Stomach (tissue), 9 donors: ENCODE data around the gene KCNQ1. TPM values are rescaled to one million over a fixed set of nuclear protein-coding genes. Genes with fewer than 3 reads are reported as not detected.

Source experiments
- DNase-seq, 2 donors: peaks; one replicate each; pipeline versions ENCODE4 v3.0.0 to v3.0.0-alpha.2; 2013 to 2019
- H3K27ac ChIP-seq, 5 donors: fragments of 200-600 bp in 4 of 5; sonication (generic) in 4 of 5; one replicate each; pipeline ENCODE4 v1.5.1; 2013 to 2019; ENCODE audit warnings: mild to moderate bottlenecking in 1 of 5, moderate library complexity in 1 of 5
- H3K27me3 ChIP-seq, 3 donors: fragments of 200-600 bp; sonication (generic); one replicate each; pipeline ENCODE4 v1.5.1; 2017 to 2019; ENCODE audit warnings: mixed run types in 1 of 3
- H3K36me3 ChIP-seq, 4 donors: fragments of 200-600 bp; sonication (generic); 1 replicate in 3 of 4; 2 replicates in 1 of 4; pipeline ENCODE4 v1.5.1; 2016 to 2019
- H3K4me1 ChIP-seq, 4 donors: fragments of 200-600 bp; sonication (generic); one replicate each; pipeline ENCODE4 v1.5.1; 2016 to 2019
- H3K4me3 ChIP-seq, 4 donors: fragments of 200-600 bp; sonication (generic) in 3 of 4; one replicate each; pipeline ENCODE4 v1.5.1; 2016 to 2019; ENCODE audit warnings: mild to moderate bottlenecking in 1 of 4
- H3K9me3 ChIP-seq, 4 donors: fragments of 200-600 bp; sonication (generic); one replicate each; pipeline ENCODE4 v1.5.1; 2016 to 2019
- CTCF ChIP-seq, 7 experiments: fragments of 450-650 bp in 4 of 7; fragments of 200-600 bp in 3 of 7; sonication (generic) in 3 of 7; IDR thresholded peaks; one replicate each; pipeline ENCODE4 v1.5.1; 2016 to 2019; ENCODE audit warnings: antibody characterized with exemption in 7 of 7, control low read depth in 2 of 7, mild to moderate bottlenecking in 1 of 7
- EP300 ChIP-seq: sonication (generic); formaldehyde crosslinking; IDR thresholded peaks from one replicate; pipeline ENCODE4 v1.6.1; 2017; ENCODE audit warnings: antibody characterized with exemption
- POLR2A ChIP-seq, 4 donors: fragments of 450-650 bp; IDR thresholded peaks; one replicate each; pipeline ENCODE4 v1.6.1; 2016; ENCODE audit warnings: antibody characterized with exemption in 4 of 4, control low read depth in 2 of 4, mild to moderate bottlenecking in 1 of 4, moderate library complexity in 1 of 4
- POLR2AphosphoS5 ChIP-seq, 3 donors: sonication (generic); formaldehyde crosslinking; IDR thresholded peaks; one replicate each; pipeline ENCODE4 v1.6.1; 2016; ENCODE audit warnings: antibody characterized with exemption in 3 of 3
- WGBS, 5 donors: extraction: QIAGEN DNeasy Blood & Tissue Kit in 3 of 5; methylation state at CpG; one replicate each; pipeline versions ENCODE4 v1.1.5 to v1.1.7; 2013 to 2018; 5-methylcytosine and 5-hydroxymethylcytosine counted together
- intact Hi-C: fragments of 100-400 bp; cut with DNase I; formaldehyde crosslinking; loops from one replicate; pipeline ENCODE4 v1.15.1; 2023; ENCODE audit warnings: low total_unique reads
- polyA plus RNA-seq, 3 donors: library from polyadenylated mRNA; stranded (reverse); fragments of 200-250 nt; gene quantifications; one replicate each; pipeline ENCODE4 v1.2.3, GENCODE V29; 2013
- total RNA-seq, 5 donors: library from RNA; depleted of rRNA; stranded (reverse); fragments of >200 nt; gene quantifications; one replicate each; pipeline versions ENCODE4 v1.1.0 to v1.2.3, GENCODE V29; 2014 to 2016
- donor health status: healthy with polysubstance abuse.
- donor health status: Bipolar disorder and iron deficiency.
- donor health status: healthy.

Gene KCNQ1
- total and polyA plus RNA-seq, 8 donors, result 12.1 to 155 (median 49.0) TPM

DNA sequence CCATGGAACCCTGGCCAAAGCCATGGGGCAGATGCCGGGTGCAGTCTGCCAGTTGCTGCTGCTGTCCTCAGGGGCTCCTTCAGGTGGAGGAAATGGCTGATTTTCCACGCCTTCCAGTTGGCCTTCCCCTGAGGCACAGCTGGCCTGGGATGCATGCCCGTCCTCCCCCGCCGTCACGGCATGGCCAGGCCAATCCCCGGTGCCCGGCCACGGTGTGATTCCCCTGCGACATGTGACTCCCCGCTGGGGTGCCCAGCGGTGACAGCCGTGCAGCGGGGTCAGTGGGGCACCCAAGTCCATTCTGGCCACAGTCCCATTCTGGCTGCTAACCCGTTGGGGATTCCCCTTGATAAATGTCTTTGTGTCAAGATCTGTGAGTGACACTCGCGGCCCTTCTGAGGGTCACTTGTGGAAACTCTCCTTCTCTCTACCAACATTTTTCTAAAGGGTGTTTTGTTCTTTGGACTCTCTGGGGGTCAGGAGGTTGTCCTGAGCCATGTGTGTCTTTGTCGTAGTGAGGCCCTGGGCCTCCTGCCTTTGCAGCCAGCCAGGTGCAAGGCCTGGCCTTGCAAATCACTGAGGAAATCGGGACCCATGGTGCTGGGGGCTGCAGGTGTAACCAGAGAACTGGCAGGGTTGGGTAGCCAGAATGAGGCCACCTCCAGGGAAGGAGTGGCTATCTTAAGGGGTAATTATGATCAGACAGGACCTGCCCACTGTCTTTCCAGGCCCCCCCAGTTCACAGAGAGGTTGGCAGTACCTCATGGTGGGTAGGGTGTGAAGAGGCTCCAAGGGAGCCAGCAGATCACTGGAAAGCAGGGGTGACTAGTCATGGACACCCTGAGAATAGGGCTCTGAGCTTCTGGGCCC is 217.9 kb downstream of the KCNQ1 start:
- no peak overlapping the region for H3K4me3 ChIP-seq
- peaks cover 0 to 19% (median 0%) of the 10 kb centered on the region in 4 donors for H3K4me1 ChIP-seq
- WGBS, 5 donors, result 90 to 97% (median 95%) methylated on average over 18 to 19 of the region's 19 CpGs
- intact Hi-C loops, result no loop called here
- H3K9me3 ChIP-seq, result peaks cover 0 to 39% (median 17%) of the 10 kb centered on the region in 4 donors
- DNase-seq, result peak in 1 of 2 donors; percentile 23
- H3K36me3 ChIP-seq, result peaks cover 0 to 55% (median 41%) of the 10 kb centered on the region in 4 donors
- no peak overlapping the region for H3K27ac ChIP-seq
- TF ChIP-seq POLR2A (IDR thresholded peaks at IDR 0.05), result no peak
- TF ChIP-seq CTCF (IDR thresholded peaks at IDR 0.05), result no peak
- TF ChIP-seq POLR2AphosphoS5 (IDR thresholded peaks at IDR 0.05), result no peak
- no peak for TF ChIP-seq EP300
- no peaks in the 10 kb centered on the region for H3K27me3 ChIP-seq

DNA sequence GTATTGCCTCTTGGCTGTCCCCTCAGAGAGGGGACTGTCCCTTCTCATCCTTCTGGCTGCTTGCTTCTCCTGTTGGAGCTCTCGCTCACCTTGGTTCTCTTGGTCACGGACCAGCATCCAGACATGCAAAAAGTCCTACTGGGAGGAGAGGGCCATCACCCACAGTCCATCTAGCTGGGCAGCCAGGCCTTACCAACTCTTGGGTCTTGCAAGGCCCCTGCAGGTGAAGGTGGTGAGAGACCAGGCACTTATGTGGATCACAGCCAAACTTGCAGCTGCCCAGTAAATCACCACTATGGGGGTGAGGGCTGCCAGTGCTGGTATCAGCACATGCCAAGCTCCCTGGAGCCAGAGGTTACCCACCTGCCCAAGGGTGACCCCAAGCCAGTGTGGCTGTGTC is 218.7 kb downstream of the KCNQ1 start:
- Histone ChIP-seq H3K36me3 (peaks cover 0 to 60% (median 41%) of the 10 kb centered on the region in 4 donors), H3K27ac (no peak overlapping the region), H3K4me3 (no peak overlapping the region), H3K27me3 (no peaks in the 10 kb centered on the region), H3K4me1 (peaks cover 0 to 19% (median 0%) of the 10 kb centered on the region in 4 donors), H3K9me3 (peaks cover 0 to 36% (median 17%) of the 10 kb centered on the region in 4 donors)
- WGBS, 5 donors, result 96 to 100% (median 99%) methylated on average over 2 of the region's 2 CpGs; no CpG with 5 or more reads in 1 of the 5 donors
- peak in 1 of 2 donors; percentile 7 for DNase-seq
- TF ChIP-seq POLR2AphosphoS5 (IDR thresholded peaks at IDR 0.05) (no peak), POLR2A (IDR thresholded peaks at IDR 0.05) (no peak), CTCF (IDR thresholded peaks at IDR 0.05) (no peak), EP300 (no peak)
- intact Hi-C loops, result no loop called here

DNA sequence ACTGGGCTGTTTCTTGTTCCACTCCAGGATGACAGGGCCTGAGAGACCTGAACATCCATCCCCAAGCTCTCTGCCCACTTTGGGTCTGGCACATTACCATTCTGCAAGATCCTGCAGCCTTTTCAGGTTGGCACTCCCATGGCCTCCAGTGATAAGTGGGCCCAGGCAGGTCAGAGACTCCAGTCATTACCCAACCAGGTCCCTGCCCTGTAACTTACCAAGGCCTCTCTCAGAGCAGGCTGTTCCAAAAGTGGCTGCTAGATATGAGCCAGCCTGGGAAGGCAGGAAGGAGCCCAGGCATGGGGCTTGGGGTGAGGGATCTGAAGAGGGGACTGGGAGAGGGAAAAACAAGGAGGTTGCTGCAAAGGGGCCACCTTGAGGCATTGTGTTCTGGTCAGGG is 219.1 kb downstream of the KCNQ1 start:
- peak in 1 of 2 donors; percentile 15 for DNase-seq
- peaks cover 0 to 19% (median 0%) of the 10 kb centered on the region in 4 donors for H3K4me1 ChIP-seq
- peaks cover 0 to 62% (median 41%) of the 10 kb centered on the region in 4 donors for H3K36me3 ChIP-seq
- intact Hi-C loops, result no loop called here
- no peaks in the 10 kb centered on the region for H3K27me3 ChIP-seq
- no peak overlapping the region for H3K4me3 ChIP-seq
- TF ChIP-seq CTCF (IDR thresholded peaks at IDR 0.05), result no peak
- no peak for TF ChIP-seq EP300
- no peak for TF ChIP-seq POLR2A (IDR thresholded peaks at IDR 0.05)
- no peak for TF ChIP-seq POLR2AphosphoS5 (IDR thresholded peaks at IDR 0.05)
- peaks cover 0 to 35% (median 17%) of the 10 kb centered on the region in 4 donors for H3K9me3 ChIP-seq
- H3K27ac ChIP-seq, result no peak overlapping the region

GRCh38 chr11:2664376-2664775 is 219.6 kb downstream of the KCNQ1 start:
- H3K27me3 ChIP-seq, result no peaks in the 10 kb centered on the region
- H3K9me3 ChIP-seq, result peaks cover 0 to 31% (median 17%) of the 10 kb centered on the region in 4 donors
- WGBS, 5 donors, result 68 to 90% (median 82%) methylated on average over 3 to 9 of the region's 9 CpGs
- peak in 1 of 2 donors; percentile 8 for DNase-seq
- H3K4me3 ChIP-seq, result no peak overlapping the region
- H3K27ac ChIP-seq, result no peak overlapping the region
- H3K4me1 ChIP-seq, result peaks cover 0 to 19% (median 0%) of the 10 kb centered on the region in 4 donors
- intact Hi-C loops, result no loop called here
- H3K36me3 ChIP-seq, result peaks cover 0 to 67% (median 41%) of the 10 kb centered on the region in 4 donors
- TF ChIP-seq EP300, result no peak
- no peak for TF ChIP-seq CTCF (IDR thresholded peaks at IDR 0.05)
